Esophagus muscularis mucosa (tissue), 4 donors: ENCODE results near the gene SOX10.

Source experiments
- EP300 ChIP-seq: sonication (generic); formaldehyde crosslinking; IDR thresholded peaks from one replicate; pipeline ENCODE4 v1.6.1; 2017; ENCODE audit warnings: antibody characterized with exemption
- POLR2A ChIP-seq: fragments of 450-650 bp; IDR thresholded peaks from one replicate; pipeline ENCODE4 v1.6.1; 2017; ENCODE audit warnings: antibody characterized with exemption, moderate library complexity, mild to moderate bottlenecking, low read depth
- POLR2AphosphoS5 ChIP-seq, 2 donors: sonication (generic); formaldehyde crosslinking; IDR thresholded peaks; one replicate each; pipeline ENCODE4 v1.6.1; 2017; ENCODE audit warnings: antibody characterized with exemption in 2 of 2
- TF ChIP-seq, protein P1 (sequence below), 3 experiments: fragments of 200-600 bp in 2 of 3; fragments of 450-650 bp in 1 of 3; sonication (generic) in 2 of 3; IDR thresholded peaks; one replicate each; pipeline ENCODE4 v1.5.1; 2017 to 2019; ENCODE audit warnings: antibody characterized with exemption in 3 of 3, mild to moderate bottlenecking in 2 of 3, moderate library complexity in 1 of 3

DNA sequence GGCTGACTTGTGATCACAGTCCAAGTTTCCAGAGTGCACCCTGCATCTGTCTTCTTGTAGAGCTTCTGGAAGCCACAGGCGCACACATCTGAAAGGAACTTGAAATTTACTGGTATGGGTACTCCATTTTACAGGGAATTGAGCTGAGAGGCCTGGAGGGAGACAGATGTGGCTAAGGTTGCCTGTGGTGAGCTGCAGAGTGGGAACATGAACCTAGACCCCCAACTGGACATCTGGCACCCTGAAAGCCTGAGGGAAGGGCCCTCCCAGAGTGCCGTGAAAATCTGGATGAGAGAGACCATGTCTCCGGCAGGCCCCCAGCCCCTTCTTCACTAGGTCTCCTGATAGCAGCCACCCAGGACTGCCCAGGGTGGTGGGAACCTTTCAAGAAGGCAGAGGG, 22.6 kb upstream of the SOX10 start:
- TF ChIP-seq, protein P1, sequence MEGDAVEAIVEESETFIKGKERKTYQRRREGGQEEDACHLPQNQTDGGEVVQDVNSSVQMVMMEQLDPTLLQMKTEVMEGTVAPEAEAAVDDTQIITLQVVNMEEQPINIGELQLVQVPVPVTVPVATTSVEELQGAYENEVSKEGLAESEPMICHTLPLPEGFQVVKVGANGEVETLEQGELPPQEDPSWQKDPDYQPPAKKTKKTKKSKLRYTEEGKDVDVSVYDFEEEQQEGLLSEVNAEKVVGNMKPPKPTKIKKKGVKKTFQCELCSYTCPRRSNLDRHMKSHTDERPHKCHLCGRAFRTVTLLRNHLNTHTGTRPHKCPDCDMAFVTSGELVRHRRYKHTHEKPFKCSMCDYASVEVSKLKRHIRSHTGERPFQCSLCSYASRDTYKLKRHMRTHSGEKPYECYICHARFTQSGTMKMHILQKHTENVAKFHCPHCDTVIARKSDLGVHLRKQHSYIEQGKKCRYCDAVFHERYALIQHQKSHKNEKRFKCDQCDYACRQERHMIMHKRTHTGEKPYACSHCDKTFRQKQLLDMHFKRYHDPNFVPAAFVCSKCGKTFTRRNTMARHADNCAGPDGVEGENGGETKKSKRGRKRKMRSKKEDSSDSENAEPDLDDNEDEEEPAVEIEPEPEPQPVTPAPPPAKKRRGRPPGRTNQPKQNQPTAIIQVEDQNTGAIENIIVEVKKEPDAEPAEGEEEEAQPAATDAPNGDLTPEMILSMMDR (IDR thresholded peaks at IDR 0.05): no peak
- TF ChIP-seq POLR2A (no peak), EP300 (no peak), POLR2AphosphoS5 (IDR thresholded peaks at IDR 0.05) (no peak)
